HL-60 (cell line): ENCODE measurements around the gene MID1.

ENCODE experiments used
- DNase-seq, 2 experiments: peaks; one replicate each; pipeline ENCODE4 v3.0.0-alpha.2; 2010 to 2020; ENCODE audit warnings: low read depth in 1 of 2, low spot score in 1 of 2
- H3K27ac ChIP-seq: fragments of 250-450 bp; sonication (Bioruptor Pico); replicated peaks from 2 replicates; pipeline ENCODE4 v1.5.1; 2020; ENCODE audit warnings: mild to moderate bottlenecking, moderate library complexity
- H3K27me3 ChIP-seq: fragments of 250-450 bp; sonication (Bioruptor Pico); 2 replicates; pipeline ENCODE4 v1.5.1; 2021; ENCODE audit warnings: mild to moderate bottlenecking, moderate library complexity; ENCODE audit not compliant: insufficient read depth, poor library complexity, severe bottlenecking
- H3K4me3 ChIP-seq: replicated peaks from 2 replicates; pipeline ENCODE4 v1.5.1; 2011; ENCODE audit warnings: mild to moderate bottlenecking, control low read depth, low read length; ENCODE audit not compliant: insufficient read depth
- GABPA ChIP-seq: IDR thresholded peaks from 2 replicates; pipeline ENCODE4 v1.6.1; 2012; ENCODE audit warnings: low read depth
- POLR2AphosphoS5 ChIP-seq: IDR thresholded peaks from 2 replicates; pipeline ENCODE4 v1.6.1; 2012; ENCODE audit warnings: low read depth
- REST ChIP-seq: IDR thresholded peaks from 2 replicates; pipeline ENCODE4 v1.6.1; 2012; ENCODE audit warnings: low read depth; ENCODE audit not compliant: insufficient replicate concordance
- SPI1 ChIP-seq: IDR thresholded peaks from 2 replicates; pipeline ENCODE4 v1.6.1; 2012; ENCODE audit warnings: low read depth, mild to moderate bottlenecking, borderline replicate concordance
- TF ChIP-seq, protein P1 (sequence below): IDR thresholded peaks from one replicate; pipeline ENCODE4 v1.5.1; 2011; ENCODE audit warnings: low read length, control low read depth, inconsistent platforms; ENCODE audit not compliant: insufficient read depth

MID1 gene

DNA sequence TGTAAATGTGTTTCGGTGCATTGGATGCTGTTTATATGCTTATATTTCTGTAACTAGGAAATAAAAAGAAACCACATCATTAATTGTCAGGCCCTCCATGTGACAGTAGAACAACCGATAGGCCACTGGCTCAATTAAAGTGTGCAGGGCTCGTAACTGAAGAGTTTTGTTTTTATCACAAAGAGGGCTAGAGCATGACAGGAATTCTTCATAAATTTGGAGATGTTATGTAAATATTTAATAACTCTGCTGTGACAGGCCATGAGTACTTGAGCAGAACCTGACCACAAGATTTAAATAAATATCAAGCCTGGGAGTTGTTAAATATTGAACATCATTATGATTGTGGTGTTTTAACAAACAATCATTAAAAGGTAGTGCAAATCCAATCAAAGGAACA is 55.9 kb downstream of the MID1 start:
- H3K27me3 ChIP-seq, result no peaks in the 10 kb centered on the region
- no peak for DNase-seq
- TF ChIP-seq, protein P1, sequence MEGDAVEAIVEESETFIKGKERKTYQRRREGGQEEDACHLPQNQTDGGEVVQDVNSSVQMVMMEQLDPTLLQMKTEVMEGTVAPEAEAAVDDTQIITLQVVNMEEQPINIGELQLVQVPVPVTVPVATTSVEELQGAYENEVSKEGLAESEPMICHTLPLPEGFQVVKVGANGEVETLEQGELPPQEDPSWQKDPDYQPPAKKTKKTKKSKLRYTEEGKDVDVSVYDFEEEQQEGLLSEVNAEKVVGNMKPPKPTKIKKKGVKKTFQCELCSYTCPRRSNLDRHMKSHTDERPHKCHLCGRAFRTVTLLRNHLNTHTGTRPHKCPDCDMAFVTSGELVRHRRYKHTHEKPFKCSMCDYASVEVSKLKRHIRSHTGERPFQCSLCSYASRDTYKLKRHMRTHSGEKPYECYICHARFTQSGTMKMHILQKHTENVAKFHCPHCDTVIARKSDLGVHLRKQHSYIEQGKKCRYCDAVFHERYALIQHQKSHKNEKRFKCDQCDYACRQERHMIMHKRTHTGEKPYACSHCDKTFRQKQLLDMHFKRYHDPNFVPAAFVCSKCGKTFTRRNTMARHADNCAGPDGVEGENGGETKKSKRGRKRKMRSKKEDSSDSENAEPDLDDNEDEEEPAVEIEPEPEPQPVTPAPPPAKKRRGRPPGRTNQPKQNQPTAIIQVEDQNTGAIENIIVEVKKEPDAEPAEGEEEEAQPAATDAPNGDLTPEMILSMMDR, result no peak
- H3K4me3 ChIP-seq, result no peak overlapping the region
- no peak overlapping the region for H3K27ac ChIP-seq

GRCh38 chrX:10557166-10557565 is 63.2 kb downstream of the MID1 start:
- H3K4me3 ChIP-seq, result no peak overlapping the region
- H3K27ac ChIP-seq, result no peak overlapping the region
- H3K27me3 ChIP-seq, result no peaks in the 10 kb centered on the region
- TF ChIP-seq, protein P1, result no peak
- TF ChIP-seq SPI1 (no peak), REST (no peak), POLR2AphosphoS5 (no peak), GABPA (no peak)
- DNase-seq, result no peak

- no peaks in the 10 kb centered on the region for H3K27me3 ChIP-seq
- TF ChIP-seq, protein P1, result no peak
- TF ChIP-seq GABPA (no peak), POLR2AphosphoS5 (no peak), SPI1 (no peak), REST (no peak)
- no peak overlapping the region for H3K4me3 ChIP-seq
- H3K27ac ChIP-seq, result no peak overlapping the region
- no peak for DNase-seq
These were observed 64.0 kb downstream of the MID1 start for GRCh38 chrX:10556405-10556804.

DNA sequence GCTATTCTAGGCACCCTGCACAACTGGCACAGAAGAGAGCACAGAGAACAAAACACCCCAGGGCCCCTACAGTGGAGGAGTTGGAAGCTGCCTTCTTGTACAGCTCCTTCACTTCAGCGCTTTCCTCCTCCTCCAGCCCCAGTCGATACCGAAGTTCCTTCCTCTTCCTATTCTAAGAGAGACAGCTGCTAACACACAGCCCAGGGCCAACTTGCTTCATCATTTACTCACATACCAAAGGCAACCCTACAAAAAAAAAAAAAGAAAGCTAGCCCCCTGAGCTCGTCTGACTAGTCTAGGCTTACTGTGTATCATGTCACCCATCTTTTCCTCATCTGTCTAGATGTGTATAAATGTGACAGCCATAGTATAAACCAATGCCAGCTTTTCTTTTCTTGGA is 64.5 kb downstream of the MID1 start:
- TF ChIP-seq SPI1 (no peak), REST (no peak), POLR2AphosphoS5 (no peak), GABPA (no peak)
- TF ChIP-seq, protein P1, result no peak
- no peaks in the 10 kb centered on the region for H3K27me3 ChIP-seq
- peak in 1 of 2 experiments; percentile 9 for DNase-seq
- H3K27ac ChIP-seq, result no peak overlapping the region
- H3K4me3 ChIP-seq, result no peak overlapping the region
